Activated CD4-positive, alpha-beta T cell treated with anti-CD3 and anti-CD28 coated beads, Interleukin-2, Interleukin-4, amounts not matched to agents 100 ng/mL and 50 ng/mL, durations not matched to agents 16 hours and 8 hours (primary cell): ENCODE results near the gene TOP2A.
A peak's percentile ranks its signal among the peaks of the same experiment; 100 is the strongest.

Source experiments
- DNase-seq: peaks from one replicate; pipeline ENCODE4 v3.0.0-alpha.2; 2020; ENCODE audit warnings: low spot score

TOP2A gene

DNA sequence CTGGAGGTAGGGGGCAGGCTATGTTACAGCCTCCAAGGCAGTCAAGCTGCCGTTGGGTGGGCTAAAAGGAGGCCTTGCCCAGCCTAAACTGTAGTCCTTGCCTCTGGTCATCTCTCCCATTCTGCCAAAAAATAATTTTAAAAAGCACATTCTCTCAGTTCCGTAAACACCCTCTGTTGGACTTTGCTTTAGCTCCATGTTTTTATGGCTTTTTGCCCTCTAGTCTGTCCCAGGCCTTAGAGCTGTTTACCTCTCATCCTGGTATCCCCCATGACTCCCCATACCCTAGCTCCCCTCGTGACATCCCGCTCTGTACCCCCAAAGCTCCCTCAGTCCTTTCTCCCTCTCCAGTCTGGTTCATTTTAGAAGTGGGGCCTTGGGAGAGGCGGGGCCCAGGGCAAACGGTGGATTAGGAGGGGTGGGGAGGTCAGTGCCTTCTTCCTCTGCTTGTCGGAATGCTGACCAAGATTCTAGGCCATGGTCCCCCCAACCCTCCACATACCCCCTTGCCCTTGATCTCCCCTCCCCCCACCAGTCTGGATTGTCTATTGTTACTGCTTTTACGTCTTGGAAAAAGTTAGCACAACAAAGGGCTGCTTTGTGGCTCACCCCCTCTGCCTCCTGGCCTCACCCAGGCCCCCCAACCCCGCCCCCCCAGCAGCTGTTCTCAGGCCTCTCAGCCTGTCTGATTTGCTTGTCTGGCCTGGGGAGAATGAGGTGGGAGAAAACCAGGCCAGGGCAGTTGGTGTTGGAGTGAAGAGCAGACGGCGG, 71.5 kb downstream of the TOP2A start:
- no peak for DNase-seq

DNA sequence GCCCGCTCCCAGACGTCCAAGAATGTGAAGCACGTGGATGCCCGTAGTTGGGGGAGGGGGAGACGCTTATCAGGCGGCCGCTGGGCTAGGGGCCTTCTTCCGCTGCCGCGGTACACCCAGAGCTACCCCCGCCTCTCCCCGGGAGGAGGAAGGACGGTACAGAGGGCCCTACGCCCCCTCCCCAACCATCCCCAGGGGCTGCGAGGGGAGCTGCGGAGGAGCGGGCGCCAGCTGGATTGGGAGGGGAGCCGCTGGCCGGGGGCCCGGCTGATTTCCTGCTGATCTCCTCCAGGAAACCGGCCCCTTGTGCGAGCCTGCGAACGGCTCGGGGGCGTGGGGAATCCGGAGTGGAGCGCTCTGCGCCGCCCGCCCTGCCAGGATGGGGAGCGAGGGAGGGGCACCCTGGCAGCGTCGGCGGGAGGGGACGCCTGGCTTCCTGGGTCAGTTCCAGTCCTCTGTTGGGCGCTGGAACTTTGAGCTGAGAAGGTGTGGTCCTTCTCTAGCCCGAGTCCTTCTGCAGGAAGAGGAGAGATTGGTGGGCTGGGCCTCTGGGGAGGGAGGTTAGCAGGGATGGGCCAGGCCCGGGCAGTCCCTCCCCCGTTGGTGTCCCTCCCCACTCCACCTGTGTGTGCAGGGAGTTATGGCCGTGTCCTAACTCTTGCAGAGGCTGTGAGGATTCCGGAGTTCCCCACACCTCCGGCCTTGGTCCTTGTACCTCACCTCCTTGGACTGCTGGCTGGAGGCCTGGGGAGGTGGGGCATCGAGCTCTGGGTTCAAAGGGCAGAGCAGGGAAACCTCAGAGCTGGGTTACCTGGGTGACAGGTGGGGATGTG, 72.3 kb downstream of the TOP2A start:
- no peak for DNase-seq

GRCh38 chr17:40344421-40345160, 73.1 kb downstream of the TOP2A start:
- DNase-seq: no peak

DNA sequence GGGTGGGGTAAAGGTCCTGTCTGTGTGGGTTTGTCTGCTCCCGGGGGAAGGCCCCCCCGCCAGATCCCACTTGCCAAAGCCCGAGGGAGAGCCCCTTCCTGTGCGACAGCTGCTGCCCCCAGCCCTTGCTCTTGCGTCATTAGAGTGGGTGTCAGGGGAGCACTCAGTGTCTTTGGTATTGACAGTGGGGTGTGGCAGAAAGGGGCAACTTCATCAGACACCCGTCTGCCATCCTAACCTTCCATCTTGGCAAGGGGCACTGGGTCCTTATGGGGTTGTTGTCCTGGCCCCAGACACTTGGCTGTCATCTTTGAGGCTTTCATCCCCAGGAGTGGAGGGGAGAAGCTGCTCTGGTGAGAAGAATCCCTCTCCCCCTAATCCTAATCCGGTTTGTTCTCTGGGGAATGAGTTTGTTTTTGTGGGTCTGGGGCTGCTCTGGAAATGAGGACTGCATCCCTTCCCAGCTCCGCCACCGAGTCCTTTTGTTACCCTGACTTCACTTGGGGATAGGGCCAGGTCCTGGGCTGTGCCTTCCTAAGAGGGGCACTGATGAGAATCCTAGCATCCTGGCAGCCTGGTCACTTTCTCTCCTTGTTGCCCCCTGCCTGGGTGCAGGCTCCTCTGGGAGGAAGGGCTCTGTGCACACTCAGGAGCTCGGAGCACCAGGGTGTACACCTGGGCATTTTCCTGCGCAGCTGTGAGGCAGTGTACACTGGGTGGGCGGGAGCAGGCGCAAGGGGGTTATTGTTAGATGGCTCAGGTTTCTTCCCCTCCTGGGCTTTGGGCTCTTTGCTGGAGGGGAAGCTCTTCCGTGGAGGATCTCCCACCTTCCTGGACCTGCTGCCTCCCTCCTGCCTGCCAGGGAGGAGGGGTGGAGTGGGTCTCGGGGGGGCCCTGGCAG, 74.2 kb downstream of the TOP2A start:
- DNase-seq: no peak

- DNase-seq: no peak
These were observed 75.0 kb downstream of the TOP2A start for GRCh38 chr17:40342504-40343218.

- DNase-seq: no peak
These were observed 75.7 kb downstream of the TOP2A start for GRCh38 chr17:40341808-40342503.

DNA sequence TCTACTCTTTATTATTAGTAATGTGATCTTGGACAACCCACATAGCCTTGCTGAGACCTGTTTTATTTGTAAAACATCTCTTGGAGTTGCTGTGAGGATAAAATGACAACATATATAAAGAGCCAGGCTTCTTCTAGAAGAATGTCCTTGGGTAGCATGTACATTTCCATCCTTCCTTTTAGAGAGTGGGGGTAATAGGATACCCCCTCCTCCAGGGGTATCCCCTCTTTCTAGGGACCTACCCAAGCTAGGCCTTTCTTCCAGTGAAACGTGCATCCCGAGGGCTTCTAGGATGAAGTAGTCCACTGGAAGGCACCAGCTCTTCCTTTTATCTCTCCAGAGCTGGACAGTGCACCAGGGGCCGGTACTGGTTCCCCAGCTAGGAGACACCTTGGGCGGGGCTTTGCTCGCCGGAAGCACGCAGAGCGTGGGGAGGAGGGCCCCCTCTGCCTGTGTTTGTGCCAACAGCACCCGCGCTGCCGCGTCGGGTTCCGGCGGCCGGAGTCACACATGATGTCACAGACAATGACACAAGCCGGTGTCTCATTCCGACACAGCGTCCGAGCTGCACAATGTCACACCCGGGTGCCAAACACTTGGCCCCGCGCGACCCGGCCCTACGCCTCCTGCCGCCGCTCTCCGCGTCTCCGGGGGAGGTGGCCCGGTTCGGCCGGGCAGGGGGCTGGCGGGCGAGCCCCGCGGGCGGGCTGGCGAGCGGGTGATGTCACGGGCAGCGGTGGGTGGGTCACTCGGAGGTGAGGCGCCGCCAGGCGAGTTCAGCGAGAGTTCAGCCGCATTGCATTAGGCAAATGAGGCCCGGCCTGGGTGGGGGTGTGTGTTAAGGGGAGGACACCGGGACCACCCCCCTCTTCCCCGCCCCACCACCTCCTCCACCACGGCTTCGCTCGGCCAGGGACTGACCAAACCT, 76.6 kb downstream of the TOP2A start:
- DNase-seq: peak; percentile 90

DNA sequence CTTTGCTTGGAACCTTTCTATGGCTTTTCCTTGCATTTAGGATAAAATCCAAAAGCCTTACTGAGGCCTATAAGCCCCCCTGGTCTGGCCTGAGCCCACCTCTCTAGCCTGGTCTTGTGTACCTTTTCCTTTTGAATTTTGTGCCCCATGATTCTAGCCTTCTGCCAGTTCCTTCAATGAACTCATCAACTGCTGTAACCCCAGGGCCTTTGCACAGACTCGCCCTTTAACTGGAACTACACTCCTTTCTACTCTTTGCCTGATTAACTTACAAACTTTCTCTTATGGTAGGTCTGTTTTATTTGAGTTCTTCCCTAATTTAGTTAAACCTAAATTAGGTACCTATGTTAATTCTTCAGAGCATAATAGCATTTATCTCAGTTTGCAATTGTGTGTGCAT, 77.4 kb downstream of the TOP2A start:
- DNase-seq: no peak

DNA sequence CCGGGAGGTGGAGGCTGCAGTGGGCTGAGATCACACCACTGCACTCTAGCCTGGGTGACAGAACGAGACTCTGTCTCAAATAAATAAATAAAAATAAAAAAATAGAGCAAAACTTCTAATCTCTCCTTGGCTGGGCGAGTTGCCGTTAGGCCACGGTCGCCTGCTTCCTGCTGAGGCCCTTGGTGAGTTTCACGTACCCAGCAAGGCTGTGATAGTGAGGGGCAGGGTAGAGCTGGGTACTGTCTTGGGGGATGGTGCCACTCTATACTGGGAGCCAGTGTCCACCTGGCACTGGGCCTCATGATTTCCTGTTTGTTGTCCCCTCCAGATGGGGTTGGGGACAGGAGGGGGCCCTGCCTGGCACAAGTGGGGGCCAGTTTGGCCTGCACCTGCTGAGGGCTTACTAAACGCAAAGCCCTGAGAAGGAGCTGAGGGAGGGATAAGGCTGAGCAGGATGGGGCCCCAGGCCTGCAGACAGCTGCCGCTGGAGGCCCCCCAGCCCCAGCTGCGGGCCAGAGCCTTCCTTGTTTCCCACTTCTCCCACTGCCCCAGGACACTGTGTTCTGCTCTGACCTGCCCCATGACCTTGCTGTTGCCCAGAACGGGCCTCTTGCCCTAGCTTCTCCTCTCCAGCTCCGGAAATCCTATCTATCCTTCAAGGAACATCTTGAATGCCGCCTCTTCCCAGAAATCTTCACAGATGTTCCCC, 78.6 kb downstream of the TOP2A start:
- DNase-seq: no peak
